ENCODE results near the gene TPM4. TPM values are rescaled to one million over a fixed set of nuclear protein-coding genes. Genes with fewer than 3 reads are reported as not detected.
A peak's percentile ranks its signal among the peaks of the same experiment; 100 is the strongest.

Gene TPM4
- total and polyA plus RNA-seq, 2 donors (not counting 1 experiment from before 2014, with no cell fraction given) = 65.4 to 127 TPM

DNA sequence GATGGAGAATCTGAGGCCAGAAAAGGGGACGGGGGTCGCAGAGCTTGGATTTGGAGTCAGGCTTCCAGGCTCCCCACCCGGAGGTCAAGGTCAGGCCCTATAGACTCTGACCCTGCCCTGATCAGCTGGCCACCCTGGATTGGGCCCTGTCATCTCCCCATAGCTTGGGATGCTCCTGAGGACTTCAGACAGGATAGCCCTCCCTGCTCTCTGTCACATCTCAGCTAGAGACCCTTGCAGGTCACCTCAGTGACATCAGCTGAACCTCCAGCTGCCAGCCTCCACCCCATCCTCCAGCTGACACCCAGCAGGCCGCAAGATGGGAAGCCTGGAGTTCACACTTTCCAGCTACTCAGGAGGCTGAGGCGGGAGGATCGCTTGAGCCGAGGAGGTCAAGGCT lies 2.8 kb upstream of the TPM4 start:
- Histone ChIP-seq H3K27me3 (replicated peaks in 1 of 4; ENCODE audit: control extremely low read depth in 1 of 4, control insufficient read depth in 3 of 4, insufficient read depth in 4 of 4, low read length in 3 of 4) (no peaks in the 10 kb centered on the region), H3K36me3 (replicated peaks in 1 of 2; ENCODE audit: control extremely low read depth in 1 of 2, control insufficient read depth in 1 of 2, extremely low read depth in 1 of 2, insufficient read depth in 2 of 2, low read length in 1 of 2) (no peaks in the 10 kb centered on the region), H3K9me3 (ENCODE audit: control extremely low read depth in 1 of 3, control insufficient read depth in 2 of 3, insufficient read depth in 1 of 3, low read length in 2 of 3) (no peaks in the 10 kb centered on the region), H3K27ac (ENCODE audit: low read length in 2 of 2) (peak overlapping the region in 1 of 2 donors; percentile 48), H2AFZ (ENCODE audit: insufficient read depth, low read depth, low read length, poor library complexity, severe bottlenecking) (no peak overlapping the region), H4K20me1 (ENCODE audit: control insufficient read depth, insufficient read depth, low read length, poor library complexity, severe bottlenecking) (no peaks in the 10 kb centered on the region), H3K4me3 (ENCODE audit: control extremely low read depth in 1 of 5, extremely low read depth in 1 of 5, insufficient read depth in 1 of 5, low read depth in 2 of 5, low read length in 4 of 5) (no peak overlapping the region), H3K4me1 (ENCODE audit: control insufficient read depth in 2 of 2, insufficient read depth in 2 of 2, low read length in 2 of 2) (peaks cover 33 to 56% of the 10 kb centered on the region in 2 donors), H3K9ac (ENCODE audit: low read length) (no peak overlapping the region), H3K79me2 (ENCODE audit: control insufficient read depth, insufficient read depth, low read length) (peaks cover 33% of the 10 kb centered on the region), H3K4me2 (replicated peaks; ENCODE audit: low read depth, low read length, poor library complexity, severe bottlenecking) (no peak overlapping the region)
- 95% methylated on average over 5 of the region's 7 CpGs for WGBS (ENCODE audit: insufficient coverage)
- Mint-ChIP-seq H3K9me3 (ENCODE audit: insufficient read depth) (no peaks in the 10 kb centered on the region), H3K27ac (peak overlapping the region; percentile 91), H3K4me3 (no peak overlapping the region), H3K27me3 (no peaks in the 10 kb centered on the region), H3K4me1 (peaks cover 37% of the 10 kb centered on the region)
- no peak for DNase-seq
- ChIA-PET POLR2A (interaction anchor here (0.6 to 0.9 kb wide), 2 partner anchors 38 to 1698 kb away, joined by 5 read pairs; no protein-coding TSS in a partner anchor), CTCF (interaction anchor here (0.6 to 7.4 kb wide), 6 partner anchors 11 to 112 kb away, joined by 3 to 74 read pairs (median 6); partner anchors contain the start of gene FAM32A)
- ATAC-seq (ENCODE audit: low read depth) = no peak
- intact Hi-C loops (cut with micrococcal nuclease) = loop anchor here (10.0 kb wide), 1 partner anchor 311 kb away; no protein-coding TSS in a partner anchor
- TF ChIP-seq, protein P1, sequence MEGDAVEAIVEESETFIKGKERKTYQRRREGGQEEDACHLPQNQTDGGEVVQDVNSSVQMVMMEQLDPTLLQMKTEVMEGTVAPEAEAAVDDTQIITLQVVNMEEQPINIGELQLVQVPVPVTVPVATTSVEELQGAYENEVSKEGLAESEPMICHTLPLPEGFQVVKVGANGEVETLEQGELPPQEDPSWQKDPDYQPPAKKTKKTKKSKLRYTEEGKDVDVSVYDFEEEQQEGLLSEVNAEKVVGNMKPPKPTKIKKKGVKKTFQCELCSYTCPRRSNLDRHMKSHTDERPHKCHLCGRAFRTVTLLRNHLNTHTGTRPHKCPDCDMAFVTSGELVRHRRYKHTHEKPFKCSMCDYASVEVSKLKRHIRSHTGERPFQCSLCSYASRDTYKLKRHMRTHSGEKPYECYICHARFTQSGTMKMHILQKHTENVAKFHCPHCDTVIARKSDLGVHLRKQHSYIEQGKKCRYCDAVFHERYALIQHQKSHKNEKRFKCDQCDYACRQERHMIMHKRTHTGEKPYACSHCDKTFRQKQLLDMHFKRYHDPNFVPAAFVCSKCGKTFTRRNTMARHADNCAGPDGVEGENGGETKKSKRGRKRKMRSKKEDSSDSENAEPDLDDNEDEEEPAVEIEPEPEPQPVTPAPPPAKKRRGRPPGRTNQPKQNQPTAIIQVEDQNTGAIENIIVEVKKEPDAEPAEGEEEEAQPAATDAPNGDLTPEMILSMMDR (IDR thresholded peaks at IDR 0.05) = no peak
- no peak for TF ChIP-seq EZH2 (IDR thresholded peaks at IDR 0.05; ENCODE audit: borderline replicate concordance, insufficient read depth, low read depth, low read length, poor library complexity, severe bottlenecking)

DNA sequence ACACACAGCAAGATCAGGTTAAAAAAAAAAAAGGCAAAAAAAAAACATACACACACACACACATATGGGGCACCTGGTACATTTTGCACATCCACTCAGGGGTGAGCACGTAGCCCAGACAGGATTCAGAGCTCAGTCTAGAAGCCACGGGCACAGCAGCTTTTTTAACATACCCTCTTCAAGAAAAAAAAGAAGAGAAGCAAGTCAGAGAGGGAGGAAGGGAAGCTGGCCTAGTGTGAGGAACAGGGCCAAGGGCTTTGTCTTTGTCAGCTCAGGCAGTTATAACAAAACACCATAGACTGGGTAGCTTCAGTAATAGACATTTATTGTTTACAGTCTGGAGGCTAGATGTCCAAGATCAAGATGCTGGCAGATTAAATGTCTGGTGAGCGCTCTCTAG lies 2.3 kb upstream of the TPM4 start:
- Mint-ChIP-seq H3K4me1 (peaks cover 43% of the 10 kb centered on the region), H3K4me3 (peak overlapping the region; percentile 88), H3K27me3 (no peaks in the 10 kb centered on the region), H3K27ac (peak overlapping the region; percentile 91), H3K9me3 (ENCODE audit: insufficient read depth) (no peaks in the 10 kb centered on the region)
- no peaks in the 10 kb centered on the region for H3K36me3 ChIP-seq (replicated peaks in 1 of 2; ENCODE audit: control extremely low read depth in 1 of 2, control insufficient read depth in 1 of 2, extremely low read depth in 1 of 2, insufficient read depth in 2 of 2, low read length in 1 of 2)
- H3K4me1 ChIP-seq (ENCODE audit: control insufficient read depth in 2 of 2, insufficient read depth in 2 of 2, low read length in 2 of 2) = peaks cover 36 to 55% of the 10 kb centered on the region in 2 donors
- 100% methylated on average over 1 of the region's 3 CpGs for WGBS (ENCODE audit: insufficient coverage)
- no peak for TF ChIP-seq EZH2 (IDR thresholded peaks at IDR 0.05; ENCODE audit: borderline replicate concordance, insufficient read depth, low read depth, low read length, poor library complexity, severe bottlenecking)
- TF ChIP-seq, protein P1 (IDR thresholded peaks at IDR 0.05) = no peak
- ChIA-PET POLR2A (interaction anchor here (0.7 to 0.9 kb wide), 3 partner anchors 37 to 511 kb away, joined by 5 to 10 read pairs (median 9); partner anchors contain the start of gene FAM32A), CTCF (interaction anchor here (0.9 to 7.4 kb wide), 6 partner anchors 11 to 112 kb away, joined by 4 to 74 read pairs (median 6); partner anchors contain the start of gene FAM32A)
- no peaks in the 10 kb centered on the region for H3K27me3 ChIP-seq (replicated peaks in 1 of 4; ENCODE audit: control extremely low read depth in 1 of 4, control insufficient read depth in 3 of 4, insufficient read depth in 4 of 4, low read length in 3 of 4)
- intact Hi-C loops (cut with micrococcal nuclease) = loop anchor here (10.0 kb wide), 1 partner anchor 311 kb away; no protein-coding TSS in a partner anchor
- H4K20me1 ChIP-seq (ENCODE audit: control insufficient read depth, insufficient read depth, low read length, poor library complexity, severe bottlenecking) = no peaks in the 10 kb centered on the region
- DNase-seq (peak; percentile 44), ATAC-seq (ENCODE audit: low read depth) (no peak)
- no peak overlapping the region for H3K9ac ChIP-seq (ENCODE audit: low read length)
- no peak overlapping the region for H2AFZ ChIP-seq (ENCODE audit: insufficient read depth, low read depth, low read length, poor library complexity, severe bottlenecking)
- H3K79me2 ChIP-seq (ENCODE audit: control insufficient read depth, insufficient read depth, low read length) = peaks cover 36% of the 10 kb centered on the region
- peak overlapping the region in 1 of 2 donors; percentile 58 for H3K27ac ChIP-seq (ENCODE audit: low read length in 2 of 2)
- no peak overlapping the region for H3K4me2 ChIP-seq (replicated peaks; ENCODE audit: low read depth, low read length, poor library complexity, severe bottlenecking)
- no peaks in the 10 kb centered on the region for H3K9me3 ChIP-seq (ENCODE audit: control extremely low read depth in 1 of 3, control insufficient read depth in 2 of 3, insufficient read depth in 1 of 3, low read length in 2 of 3)
- no peak overlapping the region for H3K4me3 ChIP-seq (ENCODE audit: control extremely low read depth in 1 of 5, extremely low read depth in 1 of 5, insufficient read depth in 1 of 5, low read depth in 2 of 5, low read length in 4 of 5)
